Urinary bladder (tissue), 2 donors: Measurements from ENCODE around the gene PLK3. TPM values are rescaled to one million over a fixed set of nuclear protein-coding genes. Genes with fewer than 3 reads are reported as not detected.

ENCODE experiments used
- polyA plus RNA-seq: library from polyadenylated mRNA; stranded (reverse); fragments of 200-250 nt; gene quantifications from one replicate; pipeline ENCODE4 v1.2.3, GENCODE V29; 2013
- small RNA-seq: library from RNA; depleted of rRNA; stranded (forward); fragments of <200 nt; gene quantifications from one replicate; pipeline ENCODE3, GENCODE V24; 2014
- total RNA-seq: library from RNA; depleted of rRNA; stranded (reverse); fragments of >200 nt; gene quantifications from one replicate; pipeline ENCODE4 v1.2.3, GENCODE V29; 2014
- donor health status: healthy.

Gene PLK3
- total and polyA plus RNA-seq, 2 donors: 4.7 to 16.0 TPM

Small RNA genes within 50 kb of the gene (small RNA-seq; reads per million reads assigned to genes)
- gene AL136380.1: not detected
- gene SNORD38A: 96.0 reads per million, percentile 97 among the genes with 10 or more reads in this experiment
- gene SNORD38B: not detected
- gene SNORD46: 1,738 reads per million, percentile 99 among the genes with 10 or more reads in this experiment
- gene SNORD55: not detected

Other genes with a start within 250 kb of the PLK3 start
- gene TMEM53, start 125.9 kb upstream of the PLK3 start, total RNA-seq: 2.4 TPM
- gene TMEM53, start 125.9 kb upstream of the PLK3 start, polyA plus RNA-seq: 13.2 TPM
- gene ARMH1, start 125.7 kb upstream of the PLK3 start, total RNA-seq: 1.4 TPM
- gene ARMH1, start 125.7 kb upstream of the PLK3 start, polyA plus RNA-seq: 3.5 TPM
- not detected for gene RNU5D-1, start 69.2 kb upstream of the PLK3 start, total RNA-seq
- not detected for gene RNU5D-1, start 69.2 kb upstream of the PLK3 start, polyA plus RNA-seq
- gene KIF2C, start 60.5 kb upstream of the PLK3 start, total RNA-seq: 9.4 TPM
- gene KIF2C, start 60.5 kb upstream of the PLK3 start, polyA plus RNA-seq: 2.6 TPM
- 1,711 TPM for gene RPS8, start 24.8 kb upstream of the PLK3 start, total RNA-seq
- gene RPS8, start 24.8 kb upstream of the PLK3 start, polyA plus RNA-seq: 2,358 TPM
- gene BEST4, start 12.2 kb upstream of the PLK3 start, total RNA-seq: not detected
- gene BEST4, start 12.2 kb upstream of the PLK3 start, polyA plus RNA-seq: 0.30 TPM
- not detected for gene DYNLT4, start 7.0 kb downstream of the PLK3 start, total RNA-seq
- gene DYNLT4, start 7.0 kb downstream of the PLK3 start, polyA plus RNA-seq: 0.35 TPM
- 5.3 TPM for gene BTBD19, start 8.1 kb downstream of the PLK3 start, total RNA-seq
- gene BTBD19, start 8.1 kb downstream of the PLK3 start, polyA plus RNA-seq: 4.3 TPM
- 4.4 TPM for gene PTCH2, start 42.9 kb downstream of the PLK3 start, total RNA-seq
- gene PTCH2, start 42.9 kb downstream of the PLK3 start, polyA plus RNA-seq: 2.2 TPM
- 27.8 TPM for gene EIF2B3, start 186.2 kb downstream of the PLK3 start, total RNA-seq
- gene EIF2B3, start 186.2 kb downstream of the PLK3 start, polyA plus RNA-seq: 23.2 TPM
- 9.4 TPM for gene HECTD3, start 210.9 kb downstream of the PLK3 start, total RNA-seq
- 37.2 TPM for gene HECTD3, start 210.9 kb downstream of the PLK3 start, polyA plus RNA-seq
- gene UROD, start 211.9 kb downstream of the PLK3 start, total RNA-seq: 75.4 TPM
- gene UROD, start 211.9 kb downstream of the PLK3 start, polyA plus RNA-seq: 97.6 TPM